ENCODE measurements around the gene PTGES3. TPM values are rescaled to one million over a fixed set of nuclear protein-coding genes. Genes with fewer than 3 reads are reported as not detected.

Gene PTGES3
- total RNA-seq, 1 donor from 2014 or later = 298 TPM

DNA sequence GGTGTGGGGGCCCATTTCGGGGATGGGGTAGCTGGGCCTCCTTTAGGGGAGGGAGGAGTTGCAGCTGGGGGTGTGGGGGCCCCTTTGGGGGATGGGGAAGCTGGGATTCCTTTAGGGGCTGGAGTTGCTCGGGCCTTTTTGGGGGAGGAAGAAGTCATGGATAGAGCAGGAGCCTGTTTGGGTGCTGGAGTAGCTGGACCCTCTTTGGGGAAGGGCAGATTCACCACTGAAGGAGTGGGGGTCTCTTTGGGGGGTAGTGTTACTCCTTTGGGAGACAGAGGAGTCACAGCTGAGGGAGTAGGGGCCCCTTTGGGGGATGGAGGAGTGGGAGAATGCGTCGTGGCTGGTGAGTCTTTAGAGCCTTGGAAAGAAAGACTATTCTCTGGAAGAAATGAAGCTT lies 30.6 kb upstream of the PTGES3 start:
- H3K9me3 Mint-ChIP-seq = no peaks in the 10 kb centered on the region
- no peak for DNase-seq (ENCODE audit: low spot score)

GRCh38 chr12:56718149-56718548 lies 30.1 kb upstream of the PTGES3 start:
- Mint-ChIP-seq H3K27ac (no peak overlapping the region), H3K9me3 (no peaks in the 10 kb centered on the region), H3K36me3 (peaks cover 72% of the 10 kb centered on the region), H3K4me1 (peaks cover 43% of the 10 kb centered on the region), H3K27me3 (ENCODE audit: insufficient read depth, low read depth) (peaks cover 4% of the 10 kb centered on the region), H3K4me3 (no peak overlapping the region)
- no peak overlapping the region for H3K4me3 ChIP-seq
- H3K9ac ChIP-seq = no peak overlapping the region
- H2AFZ ChIP-seq (replicated peaks) = no peak overlapping the region
- H3K4me2 ChIP-seq = no peak overlapping the region
- no peaks in the 10 kb centered on the region for H3K9me3 ChIP-seq (ENCODE audit: low read depth)
- H4K20me1 ChIP-seq (ENCODE audit: low read depth) = peaks cover 98% of the 10 kb centered on the region
- H3K79me2 ChIP-seq (ENCODE audit: low read depth) = peaks cover 85% of the 10 kb centered on the region
- peaks cover 13% of the 10 kb centered on the region for H3K36me3 ChIP-seq
- DNase-seq (ENCODE audit: low spot score) = no peak
- H3K4me1 ChIP-seq = peaks cover 40% of the 10 kb centered on the region
- H3K27me3 ChIP-seq = no peaks in the 10 kb centered on the region
- TF ChIP-seq EZH2phosphoT487 (IDR thresholded peaks at IDR 0.05) (no peak), EZH2 (IDR thresholded peaks at IDR 0.05) (no peak), CTCF (IDR thresholded peaks at IDR 0.05) (no peak)
- H3F3A ChIP-seq (ENCODE audit: low read depth) = peaks cover 52% of the 10 kb centered on the region
- peak overlapping the region; percentile 11 for H3K27ac ChIP-seq

More for the DNA sequence above, 30.6 kb upstream of the PTGES3 start:
- H3K27ac ChIP-seq = peak overlapping the region; percentile 11
- no peak overlapping the region for H3K4me3 ChIP-seq
- H3K36me3 Mint-ChIP-seq = peaks cover 71% of the 10 kb centered on the region
- no peak overlapping the region for H3K9ac ChIP-seq
- H4K20me1 ChIP-seq (ENCODE audit: low read depth) = peaks cover 99% of the 10 kb centered on the region
- H3K9me3 ChIP-seq (ENCODE audit: low read depth) = no peaks in the 10 kb centered on the region
- peaks cover 47% of the 10 kb centered on the region for H3F3A ChIP-seq (ENCODE audit: low read depth)
- H3K27ac Mint-ChIP-seq = peak overlapping the region; percentile 64
- no peak overlapping the region for H2AFZ ChIP-seq (replicated peaks)
- no peak overlapping the region for H3K4me2 ChIP-seq
- H3K27me3 Mint-ChIP-seq (ENCODE audit: insufficient read depth, low read depth) = peaks cover 4% of the 10 kb centered on the region
- TF ChIP-seq EZH2phosphoT487 (IDR thresholded peaks at IDR 0.05) (no peak), CTCF (IDR thresholded peaks at IDR 0.05) (no peak), EZH2 (IDR thresholded peaks at IDR 0.05) (no peak)
- H3K36me3 ChIP-seq = peaks cover 8% of the 10 kb centered on the region
- peaks cover 90% of the 10 kb centered on the region for H3K79me2 ChIP-seq (ENCODE audit: low read depth)
- H3K4me1 ChIP-seq = peaks cover 45% of the 10 kb centered on the region
- H3K27me3 ChIP-seq = no peaks in the 10 kb centered on the region
- peak overlapping the region; percentile 30 for H3K4me3 Mint-ChIP-seq
- H3K4me1 Mint-ChIP-seq = peaks cover 47% of the 10 kb centered on the region

DNA sequence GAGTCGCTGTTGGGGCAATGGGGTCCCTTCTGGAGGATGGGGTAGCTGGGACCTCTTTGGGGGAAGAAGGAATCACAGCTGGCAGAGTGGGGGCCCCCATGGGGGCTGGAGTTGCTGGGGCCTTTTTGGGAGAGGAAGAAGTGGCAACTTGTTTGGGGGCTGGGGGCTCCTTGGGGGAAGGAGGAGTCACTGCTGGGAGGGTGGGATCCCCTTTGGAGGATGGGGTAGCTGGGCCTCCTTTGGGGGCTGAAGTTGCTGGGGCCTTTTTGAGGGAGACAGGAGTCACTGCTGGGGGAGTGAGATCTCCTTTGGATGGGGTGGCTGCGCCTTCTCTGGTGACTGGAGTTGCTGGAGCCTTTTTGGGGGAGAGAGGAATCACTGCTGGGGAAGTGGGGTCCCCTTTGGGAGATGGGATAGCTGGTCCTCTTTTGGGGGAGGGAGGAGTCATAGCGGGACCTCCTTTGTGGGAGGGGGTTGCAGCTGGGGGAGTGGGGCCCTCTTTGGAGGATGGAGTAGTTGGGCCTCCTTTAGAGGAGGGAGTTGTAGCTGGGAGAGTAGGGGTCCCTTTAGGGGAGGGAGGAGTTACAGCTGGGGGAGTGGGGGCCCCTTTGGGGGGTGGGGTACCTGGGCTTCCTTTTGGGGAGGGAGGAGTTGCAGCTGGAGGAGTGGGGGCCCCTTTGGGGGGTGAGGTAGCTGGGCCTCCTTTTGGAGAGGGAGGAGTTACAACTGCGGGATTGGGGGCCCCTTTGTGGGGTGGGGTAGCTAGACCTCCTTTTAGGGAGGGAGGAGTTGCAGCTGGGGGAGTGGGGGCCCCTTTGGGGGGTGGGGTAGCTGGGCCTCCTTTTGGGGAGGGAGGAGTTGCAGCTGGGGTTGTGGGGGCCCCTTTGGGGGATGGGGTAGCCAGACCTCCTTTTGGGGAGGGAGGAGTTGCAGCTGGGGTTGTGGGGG lies 29.1 kb upstream of the PTGES3 start:
- no peaks in the 10 kb centered on the region for H3K9me3 ChIP-seq (ENCODE audit: low read depth)
- DNase-seq (ENCODE audit: low spot score) = no peak
- TF ChIP-seq EZH2 (IDR thresholded peaks at IDR 0.05) (no peak), CTCF (IDR thresholded peaks at IDR 0.05) (no peak), EZH2phosphoT487 (IDR thresholded peaks at IDR 0.05) (no peak)
- H3K9ac ChIP-seq = no peak overlapping the region
- H3K4me3 Mint-ChIP-seq = no peak overlapping the region
- peaks cover 62% of the 10 kb centered on the region for H3F3A ChIP-seq (ENCODE audit: low read depth)
- H3K27ac Mint-ChIP-seq = peak overlapping the region; percentile 78
- peaks cover 30% of the 10 kb centered on the region for H3K4me1 ChIP-seq
- H2AFZ ChIP-seq (replicated peaks) = no peak overlapping the region
- peaks cover 22% of the 10 kb centered on the region for H3K36me3 ChIP-seq
- H3K4me2 ChIP-seq = no peak overlapping the region
- no peak overlapping the region for H3K4me3 ChIP-seq
- peak overlapping the region; percentile 83 for H3K27ac ChIP-seq
- peaks cover 4% of the 10 kb centered on the region for H3K27me3 Mint-ChIP-seq (ENCODE audit: insufficient read depth, low read depth)
- H3K27me3 ChIP-seq = no peaks in the 10 kb centered on the region
- H3K9me3 Mint-ChIP-seq = no peaks in the 10 kb centered on the region
- peaks cover 76% of the 10 kb centered on the region for H3K79me2 ChIP-seq (ENCODE audit: low read depth)
- peaks cover 96% of the 10 kb centered on the region for H4K20me1 ChIP-seq (ENCODE audit: low read depth)
- peaks cover 77% of the 10 kb centered on the region for H3K36me3 Mint-ChIP-seq
- peaks cover 35% of the 10 kb centered on the region for H3K4me1 Mint-ChIP-seq
